HepG2 (cell line): ENCODE measurements around the gene NMNAT3. TPM values are rescaled to one million over a fixed set of nuclear protein-coding genes. Genes with fewer than 3 reads are reported as not detected.

ENCODE experiments used
- BCLAF1 ChIP-seq: fragments of 450-650 bp; IDR thresholded peaks from 2 replicates; pipeline ENCODE4 v1.6.1; 2017; ENCODE audit warnings: mild to moderate bottlenecking
- BRF2 ChIP-seq: sonication (generic); formaldehyde crosslinking; IDR thresholded peaks from 2 replicates; pipeline ENCODE4 v1.8.1; 2022; ENCODE audit warnings: mild to moderate bottlenecking, missing genetic modification reagents
- CENPBD1 ChIP-seq: sonication (generic); formaldehyde crosslinking; IDR thresholded peaks from 2 replicates; pipeline ENCODE4 v1.8.0; 2022; ENCODE audit warnings: missing genetic modification reagents, low read depth, mild to moderate bottlenecking, borderline replicate concordance
- ERF ChIP-seq: IDR thresholded peaks from 2 replicates; pipeline ENCODE4 v1.6.1; 2018; ENCODE audit warnings: missing biosample characterization, missing genetic modification reagents
- HNRNPUL1 ChIP-seq: fragments of 200-400 bp; formaldehyde crosslinking; IDR thresholded peaks from 2 replicates; pipeline ENCODE4 v1.6.1; 2017; ENCODE audit warnings: low read depth, mild to moderate bottlenecking, low read length, moderate library complexity
- IKZF1 ChIP-seq: fragments of 450-650 bp; IDR thresholded peaks from 2 replicates; pipeline ENCODE4 v1.7.1; 2016
- KLF16 ChIP-seq, 2 experiments: sonication (generic) in 1 of 2; formaldehyde crosslinking in 1 of 2; IDR thresholded peaks; 2 replicates each; pipeline versions ENCODE4 v1.6.1 to v1.8.0; 2016 to 2023; ENCODE audit warnings: missing genetic modification reagents in 2 of 2, missing compliant biosample characterization in 1 of 2
- MAX ChIP-seq: IDR thresholded peaks from 2 replicates; pipeline ENCODE4 v1.6.1; 2012; ENCODE audit warnings: inconsistent platforms
- MXI1 ChIP-seq: IDR thresholded peaks from 3 replicates; pipeline ENCODE4 v1.6.1; 2012; ENCODE audit warnings: low read depth, low read length, inconsistent platforms, borderline replicate concordance
- PBX2 ChIP-seq: IDR thresholded peaks from 2 replicates; pipeline ENCODE4 v1.6.1; 2016; ENCODE audit warnings: control low read depth
- PHF21A ChIP-seq: sonication (generic); formaldehyde crosslinking; IDR thresholded peaks from 2 replicates; pipeline ENCODE4 v1.5.0; 2020; ENCODE audit warnings: mild to moderate bottlenecking, missing genetic modification reagents
- SAFB2 ChIP-seq: sonication (generic); formaldehyde crosslinking; IDR thresholded peaks from 2 replicates; pipeline ENCODE4 v1.5.1; 2020; ENCODE audit warnings: missing genetic modification reagents, low read depth, mild to moderate bottlenecking, borderline replicate concordance
- SP2 ChIP-seq: sonication (generic); formaldehyde crosslinking; IDR thresholded peaks from 2 replicates; pipeline ENCODE4 v1.5.1; 2020; ENCODE audit warnings: mild to moderate bottlenecking, missing genetic modification reagents
- TSC22D2 ChIP-seq: sonication (generic); formaldehyde crosslinking; IDR thresholded peaks from 2 replicates; pipeline ENCODE4 v1.5.1; 2020; ENCODE audit warnings: missing genetic modification reagents, mild to moderate bottlenecking, borderline replicate concordance
- XBP1 ChIP-seq: sonication (generic); formaldehyde crosslinking; IDR thresholded peaks from 2 replicates; pipeline ENCODE4 v1.5.0; 2020; ENCODE audit warnings: missing genetic modification reagents
- ZMYM3 ChIP-seq: sonication (generic); formaldehyde crosslinking; IDR thresholded peaks from 2 replicates; pipeline ENCODE4 v1.5.1; 2020; ENCODE audit warnings: mild to moderate bottlenecking, missing genetic modification reagents
- ZNF432 ChIP-seq: sonication (generic); formaldehyde crosslinking; IDR thresholded peaks from 2 replicates; pipeline ENCODE4 v1.5.0; 2020; ENCODE audit warnings: missing genetic modification reagents, mild to moderate bottlenecking, borderline replicate concordance
- ZNF7 ChIP-seq: IDR thresholded peaks from 2 replicates; pipeline ENCODE4 v1.6.1; 2016; ENCODE audit warnings: missing biosample characterization, missing genetic modification reagents
- ZSCAN21 ChIP-seq: sonication (generic); formaldehyde crosslinking; IDR thresholded peaks from 2 replicates; pipeline ENCODE4 v1.8.0; 2022; ENCODE audit warnings: mild to moderate bottlenecking, missing genetic modification reagents, moderate library complexity, borderline replicate concordance
- ZSCAN5A ChIP-seq: sonication (generic); formaldehyde crosslinking; IDR thresholded peaks from 2 replicates; pipeline ENCODE4 v1.8.0; 2022; ENCODE audit warnings: mild to moderate bottlenecking, missing genetic modification reagents, borderline replicate concordance
- polyA plus RNA-seq, 8 experiments: library from polyadenylated mRNA; depleted of rRNA in 3 of 8; stranded (reverse) in 7 of 8; unstranded in 1 of 8; fragments of >200 nt; fragmentation: Illumina TruSeq in 4 of 8; extraction: Trizol in 4 of 8; gene quantifications; 2 replicates each; pipeline versions ENCODE4 v1.2.1 to v1.2.3, GENCODE V29; 2011 to 2016; ENCODE audit warnings: low read depth in 4 of 8, missing spikeins in 1 of 8, mixed read lengths in 1 of 8; ENCODE audit not compliant: insufficient read depth in 1 of 8
- total RNA-seq, 5 experiments: library from RNA; depleted of rRNA; stranded (reverse); fragments of >200 nt; fragmentation: Illumina TruSeq; extraction: Trizol; gene quantifications; 2 replicates each; pipeline ENCODE4 v1.2.3, GENCODE V29; 2016; ENCODE audit warnings: low read depth in 1 of 5

The NMNAT3 gene
- total and polyA plus RNA-seq, 2 of the 13 experiments (the other 11 are each of a cell fraction or from before 2014, with no cell fraction given), result 6.1 to 7.0 TPM

GRCh38 chr3:139677388-139678155 lies at the start of gene NMNAT3 (continued):
- TF ChIP-seq ZSCAN21 (CRISPR knock-in tag) (peak; percentile 52; the same call in 1 of the 2 replicates), XBP1 (no peak), SAFB2 (CRISPR knock-in tag) (0 out of 2 replicates have a peak, but pooled peaks have one; percentile 76), ZSCAN5A (CRISPR knock-in tag) (peak; percentile 57; the same call in 1 of the 2 replicates), MAX (peak; percentile 69), ZNF7 (CRISPR knock-in tag) (no peak), TSC22D2 (CRISPR knock-in tag) (no peak), PHF21A (CRISPR knock-in tag) (peak; percentile 69), IKZF1 (no peak), PBX2 (CRISPR knock-in tag) (no peak), MXI1 (0 out of 3 replicates have a peak, but pooled peaks have one; percentile 6), HNRNPUL1 (no peak), BRF2 (CRISPR knock-in tag) (0 out of 2 replicates have a peak, but pooled peaks have one; percentile 66), ERF (CRISPR knock-in tag) (0 out of 2 replicates have a peak, but pooled peaks have one; percentile 42), ZNF432 (no peak), KLF16 (CRISPR knock-in tag; IDR thresholded peaks at IDR 0.05) (peak in 1 of 2 experiments; percentile 55; a peak in 1 of 4 replicates), ZMYM3 (CRISPR knock-in tag) (peak; percentile 55), SP2 (CRISPR knock-in tag) (no peak), BCLAF1 (no peak), CENPBD1 (CRISPR knock-in tag) (0 out of 2 replicates have a peak, but pooled peaks have one; percentile 38)
